Measurements from ENCODE around the gene ARMC7. TPM values are rescaled to one million over a fixed set of nuclear protein-coding genes. Genes with fewer than 3 reads are reported as not detected.

The ARMC7 gene
- total RNA-seq, 1 donor from 2014 or later, result 15.4 TPM

DNA sequence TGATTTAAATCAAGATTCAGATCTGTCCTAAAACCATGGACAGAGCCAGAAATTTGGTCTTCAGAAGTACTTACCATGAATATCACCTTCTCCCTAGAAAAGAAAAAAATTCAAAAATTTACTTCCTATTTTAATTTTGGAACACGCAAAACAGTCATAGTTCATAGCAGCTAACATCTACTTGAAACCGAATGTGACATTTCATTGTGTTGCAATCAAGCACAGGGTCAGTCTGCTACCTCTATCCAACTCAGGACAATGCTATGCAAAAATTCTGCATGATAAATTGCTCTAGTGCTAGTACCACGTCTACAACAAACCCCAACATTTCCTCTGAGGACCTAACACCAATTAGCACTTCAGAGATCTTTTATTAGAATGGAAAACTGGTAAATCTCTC lies 36.8 kb downstream of the ARMC7 start:
- CTCF ChIA-PET, result interaction anchor here (0.9 to 1.8 kb wide), 2 partner anchors 16 to 25 kb away, joined by 5 to 7 read pairs; no protein-coding TSS in a partner anchor
- Mint-ChIP-seq H3K36me3 (ENCODE audit: low read depth) (peaks cover 42% of the 10 kb centered on the region), H3K27me3 (no peaks in the 10 kb centered on the region), H3K4me1 (peaks cover 14% of the 10 kb centered on the region), H3K9me3 (no peaks in the 10 kb centered on the region), H3K27ac (no peak overlapping the region), H3K4me3 (no peak overlapping the region)
- TF ChIP-seq, protein P1, sequence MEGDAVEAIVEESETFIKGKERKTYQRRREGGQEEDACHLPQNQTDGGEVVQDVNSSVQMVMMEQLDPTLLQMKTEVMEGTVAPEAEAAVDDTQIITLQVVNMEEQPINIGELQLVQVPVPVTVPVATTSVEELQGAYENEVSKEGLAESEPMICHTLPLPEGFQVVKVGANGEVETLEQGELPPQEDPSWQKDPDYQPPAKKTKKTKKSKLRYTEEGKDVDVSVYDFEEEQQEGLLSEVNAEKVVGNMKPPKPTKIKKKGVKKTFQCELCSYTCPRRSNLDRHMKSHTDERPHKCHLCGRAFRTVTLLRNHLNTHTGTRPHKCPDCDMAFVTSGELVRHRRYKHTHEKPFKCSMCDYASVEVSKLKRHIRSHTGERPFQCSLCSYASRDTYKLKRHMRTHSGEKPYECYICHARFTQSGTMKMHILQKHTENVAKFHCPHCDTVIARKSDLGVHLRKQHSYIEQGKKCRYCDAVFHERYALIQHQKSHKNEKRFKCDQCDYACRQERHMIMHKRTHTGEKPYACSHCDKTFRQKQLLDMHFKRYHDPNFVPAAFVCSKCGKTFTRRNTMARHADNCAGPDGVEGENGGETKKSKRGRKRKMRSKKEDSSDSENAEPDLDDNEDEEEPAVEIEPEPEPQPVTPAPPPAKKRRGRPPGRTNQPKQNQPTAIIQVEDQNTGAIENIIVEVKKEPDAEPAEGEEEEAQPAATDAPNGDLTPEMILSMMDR (IDR thresholded peaks at IDR 0.05), result no peak
- POLR2A ChIA-PET, result no interaction called here
- intact Hi-C loops (cut with micrococcal nuclease), result no loop called here
- DNase-seq, result no peak
- ATAC-seq (ENCODE audit: low read depth), result no peak

DNA sequence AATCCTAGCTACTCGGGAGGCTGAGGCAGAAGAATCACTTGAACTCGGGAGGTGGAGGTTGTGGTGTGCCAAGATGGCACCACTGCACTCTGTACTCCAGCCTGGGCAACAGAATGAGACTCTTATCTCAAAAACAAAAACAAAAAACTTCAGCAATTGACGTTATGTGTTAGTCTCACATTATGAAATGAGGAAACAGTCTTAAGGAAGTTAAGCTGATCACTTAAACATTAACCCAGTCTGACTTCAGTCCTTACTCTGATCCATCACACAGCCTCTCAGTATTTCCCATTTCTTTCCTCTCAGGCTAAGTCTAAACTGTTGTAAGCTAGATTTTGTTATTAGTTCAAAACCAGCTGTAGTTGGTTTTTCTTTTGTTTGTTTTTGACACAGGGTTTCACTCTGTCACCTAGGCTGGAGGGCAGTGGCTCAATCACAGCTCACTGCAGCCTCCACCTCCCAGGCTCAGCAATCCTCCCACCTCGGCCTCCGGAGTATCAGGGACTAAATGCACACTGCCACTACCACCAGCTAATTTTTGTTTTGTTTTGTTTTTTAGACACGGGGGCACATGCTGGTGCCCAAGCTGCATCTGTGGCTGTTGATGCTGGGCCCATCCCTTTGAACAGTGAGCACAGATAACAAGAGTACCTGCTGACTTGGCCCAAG lies 38.2 kb downstream of the ARMC7 start:
- H3K4me1 Mint-ChIP-seq, result peaks cover 24% of the 10 kb centered on the region
- peak; percentile 45 for ATAC-seq (ENCODE audit: low read depth)
- POLR2A ChIA-PET, result interaction anchor here (0.6 to 2.0 kb wide), 2 partner anchors 16 to 22 kb away, joined by 7 to 9 read pairs; partner anchors contain the start of gene NT5C

DNA sequence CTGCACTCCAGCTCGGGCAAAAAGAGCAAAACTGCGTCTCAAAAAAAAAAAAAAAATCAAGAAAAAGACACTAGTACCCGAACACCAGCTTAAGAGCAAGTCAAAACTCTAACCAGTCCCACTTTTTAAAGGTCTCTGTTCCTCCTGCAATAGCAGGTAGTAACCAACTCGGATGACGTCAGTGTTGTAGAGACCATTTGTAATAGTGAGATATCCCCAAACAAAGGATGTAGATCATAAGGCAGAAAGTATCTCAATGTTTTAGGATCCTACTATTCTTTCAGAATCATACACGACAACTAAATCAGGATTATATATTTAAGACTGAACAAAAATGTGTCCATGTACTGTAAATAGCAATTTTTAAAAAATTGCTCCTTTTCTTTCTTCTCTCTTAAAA lies 42.2 kb downstream of the ARMC7 start:
- ChIA-PET CTCF (no interaction called here), POLR2A (no interaction called here)
- Mint-ChIP-seq H3K4me1 (peaks cover 39% of the 10 kb centered on the region), H3K9me3 (no peaks in the 10 kb centered on the region), H3K27ac (no peak overlapping the region), H3K36me3 (ENCODE audit: low read depth) (peaks cover 21% of the 10 kb centered on the region), H3K4me3 (peak overlapping the region; percentile 91), H3K27me3 (no peaks in the 10 kb centered on the region)
- no peak for ATAC-seq (ENCODE audit: low read depth)
- DNase-seq, result no peak
- TF ChIP-seq, protein P1 (IDR thresholded peaks at IDR 0.05), result no peak
- intact Hi-C loops (cut with micrococcal nuclease), result no loop called here

More for the DNA sequence above, 38.2 kb downstream of the ARMC7 start:
- intact Hi-C loops (cut with micrococcal nuclease), result no loop called here
- Mint-ChIP-seq H3K9me3 (no peaks in the 10 kb centered on the region), H3K4me3 (no peak overlapping the region), H3K27me3 (no peaks in the 10 kb centered on the region), H3K36me3 (ENCODE audit: low read depth) (peaks cover 42% of the 10 kb centered on the region), H3K27ac (peak overlapping the region; percentile 30)
- no peak for DNase-seq
- TF ChIP-seq, protein P1 (IDR thresholded peaks at IDR 0.05), result no peak
- CTCF ChIA-PET, result interaction anchor here (1.1 kb wide), 1 partner anchor 34 kb away, joined by 3 read pairs; no protein-coding TSS in a partner anchor

DNA sequence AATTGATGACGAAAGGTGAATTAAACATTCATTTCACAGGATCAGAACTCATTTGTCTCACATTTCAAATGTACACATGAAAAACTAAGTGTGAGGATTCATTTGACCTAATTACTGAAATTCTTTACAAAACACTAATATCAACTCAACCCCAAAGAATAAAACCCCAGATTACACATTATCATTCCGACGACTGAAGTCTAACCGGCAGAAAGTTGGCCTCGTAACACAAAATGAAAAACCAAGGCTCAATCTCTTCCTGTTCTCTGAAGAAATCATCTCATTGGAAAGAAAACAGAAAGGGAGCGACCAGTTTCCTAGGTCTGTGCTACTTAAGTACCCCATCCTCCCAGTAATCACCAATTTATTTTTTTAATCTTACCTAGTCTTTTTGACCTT lies 42.8 kb downstream of the ARMC7 start:
- TF ChIP-seq, protein P1 (IDR thresholded peaks at IDR 0.05), result no peak
- no peaks in the 10 kb centered on the region for H3K9me3 Mint-ChIP-seq
- CTCF ChIA-PET, result no interaction called here
- DNase-seq, result no peak
- POLR2A ChIA-PET, result interaction anchor here (3.2 kb wide), 1 partner anchor 22 kb away, joined by 8 read pairs; no protein-coding TSS in a partner anchor
- H3K4me1 Mint-ChIP-seq, result peaks cover 39% of the 10 kb centered on the region
- H3K4me3 Mint-ChIP-seq, result peak overlapping the region; percentile 91
- H3K27ac Mint-ChIP-seq, result peak overlapping the region; percentile 46
- ATAC-seq (ENCODE audit: low read depth), result no peak
- H3K36me3 Mint-ChIP-seq (ENCODE audit: low read depth), result peaks cover 15% of the 10 kb centered on the region
- H3K27me3 Mint-ChIP-seq, result no peaks in the 10 kb centered on the region
- intact Hi-C loops (cut with micrococcal nuclease), result no loop called here

DNA sequence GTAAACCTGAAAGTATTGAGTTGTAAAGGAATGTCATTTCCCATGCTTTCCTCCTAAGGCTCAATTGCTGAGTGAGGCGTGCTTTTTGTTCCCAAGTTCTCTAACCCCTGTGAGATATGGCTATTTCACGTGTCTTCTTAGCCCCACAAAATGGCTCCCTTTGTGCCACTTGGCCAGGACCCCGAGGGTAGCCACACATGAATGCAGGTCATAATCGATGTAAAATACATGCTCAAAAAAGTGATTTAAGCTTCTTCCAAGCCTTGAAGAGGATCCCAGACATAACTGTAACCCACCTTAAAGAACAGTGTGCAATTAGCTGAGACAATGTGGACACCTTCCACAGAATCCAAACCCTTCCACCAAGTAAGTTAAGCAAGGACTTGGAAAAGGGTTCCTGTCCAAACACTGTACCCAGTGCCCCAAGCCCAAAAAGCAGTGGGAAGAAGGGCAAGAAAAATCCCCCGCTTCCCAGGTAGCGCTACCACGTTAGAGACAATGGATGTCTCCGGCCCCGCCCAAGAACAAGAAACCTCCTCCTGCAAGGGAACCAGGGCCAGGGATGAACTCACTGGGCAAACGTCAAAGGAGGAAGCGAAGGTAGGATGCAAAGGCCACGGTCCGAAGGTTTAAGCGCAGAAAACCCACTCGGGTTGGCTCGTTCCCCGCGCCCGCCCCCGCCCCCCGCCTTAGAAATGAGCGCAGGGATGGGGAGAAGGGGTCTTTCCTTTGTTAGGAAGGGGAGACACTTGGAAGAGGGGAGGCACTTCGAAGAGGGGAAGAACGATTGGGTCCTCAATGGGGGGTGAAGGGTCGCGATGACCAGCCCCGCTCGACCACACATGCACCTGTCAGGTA lies 43.4 kb downstream of the ARMC7 start:
- Mint-ChIP-seq H3K4me1 (peaks cover 36% of the 10 kb centered on the region), H3K4me3 (peak overlapping the region; percentile 91), H3K9me3 (no peaks in the 10 kb centered on the region), H3K27me3 (no peaks in the 10 kb centered on the region), H3K27ac (peak overlapping the region; percentile 77), H3K36me3 (ENCODE audit: low read depth) (peaks cover 8% of the 10 kb centered on the region)
- ATAC-seq (ENCODE audit: low read depth) (no peak), DNase-seq (peak; percentile 16)
- intact Hi-C loops (cut with micrococcal nuclease), result no loop called here
- TF ChIP-seq, protein P1 (IDR thresholded peaks at IDR 0.05), result no peak
- CTCF ChIA-PET, result no interaction called here
- POLR2A ChIA-PET, result interaction anchor here (1.6 to 3.2 kb wide), 2 partner anchors 18 to 22 kb away, joined by 7 to 8 read pairs; no protein-coding TSS in a partner anchor
